Hematopoietic multipotent progenitor cell treated with erythropoietin and hydrocortisone succinate and interleukin-3 and kit ligand, for 17 days (in vitro differentiated cells): ENCODE data around the gene CPSF7.
"Not testable (repeated sequence)": the region's sequence is repeated elsewhere in the genome, so short reads cannot be mapped to it uniquely, and the experiment has no call there.

Experiments
- DNase-seq: peaks from one replicate; pipeline ENCODE4 v3.0.0-alpha.2; 2015; ENCODE audit warnings: low spot score

The CPSF7 gene

GRCh38 chr11:61437496-61437895 lies 7.7 kb upstream of the CPSF7 start:
- no peak for DNase-seq

GRCh38 chr11:61430839-61431238 lies 1.1 kb upstream of the CPSF7 start:
- not testable (repeated sequence) for DNase-seq

- peak; percentile 64 for DNase-seq
These were observed 457 bp downstream of the CPSF7 start for GRCh38 chr11:61429346-61429690.

GRCh38 chr11:61425367-61426131 lies 4.2 kb downstream of the CPSF7 start:
- no peak for DNase-seq

- DNase-seq = no peak
These were observed 7.5 kb downstream of the CPSF7 start for GRCh38 chr11:61422226-61422625.

- DNase-seq = no peak
These were observed 11.6 kb downstream of the CPSF7 start for GRCh38 chr11:61418136-61418535.

- DNase-seq = peak; percentile 24
These were observed 12.1 kb downstream of the CPSF7 start for GRCh38 chr11:61417670-61418069.

GRCh38 chr11:61416941-61417340 lies 12.8 kb downstream of the CPSF7 start:
- DNase-seq = peak; percentile 46

- no peak for DNase-seq
These were observed 14.4 kb downstream of the CPSF7 start for GRCh38 chr11:61415381-61415780.

- no peak for DNase-seq
These were observed 15.2 kb downstream of the CPSF7 start for GRCh38 chr11:61414547-61414946.

GRCh38 chr11:61413496-61413895 lies 16.3 kb downstream of the CPSF7 start:
- no peak for DNase-seq

GRCh38 chr11:61411589-61411988 lies 18.2 kb downstream of the CPSF7 start:
- no peak for DNase-seq

- no peak for DNase-seq
These were observed 22.6 kb downstream of the CPSF7 start for GRCh38 chr11:61406991-61407728.

- no peak for DNase-seq
These were observed 23.7 kb downstream of the CPSF7 start for GRCh38 chr11:61406067-61406466.

GRCh38 chr11:61404641-61405040 lies 25.1 kb downstream of the CPSF7 start:
- no peak for DNase-seq

GRCh38 chr11:61404103-61404502 lies 25.7 kb downstream of the CPSF7 start:
- no peak for DNase-seq

- DNase-seq = no peak
These were observed 26.1 kb downstream of the CPSF7 start for GRCh38 chr11:61403658-61404057.

GRCh38 chr11:61401573-61401972 lies 28.2 kb downstream of the CPSF7 start:
- DNase-seq = no peak

- no peak for DNase-seq
These were observed 28.6 kb downstream of the CPSF7 start for GRCh38 chr11:61401173-61401572.

GRCh38 chr11:61392981-61393595 lies 36.7 kb downstream of the CPSF7 start:
- DNase-seq = no peak

GRCh38 chr11:61390161-61390560 lies 39.6 kb downstream of the CPSF7 start:
- DNase-seq = no peak

- DNase-seq = peak; percentile 19
These were observed 45.2 kb downstream of the CPSF7 start for GRCh38 chr11:61384271-61385242.
